HT-29 (cell line): ENCODE measurements around the gene SLC29A2. TPM values are rescaled to one million over a fixed set of nuclear protein-coding genes. Genes with fewer than 3 reads are reported as not detected.
"Not testable (repeated sequence)": the region's sequence is repeated elsewhere in the genome, so short reads cannot be mapped to it uniquely, and the experiment has no call there.

Source experiments
- DNase-seq: peaks from one replicate; pipeline ENCODE4 v3.0.0-alpha.2; 2015; ENCODE audit warnings: low spot score
- total RNA-seq: library from RNA; depleted of rRNA; stranded (reverse); fragments of >200 nt; shearing (Covaris generic); gene quantifications from 2 replicates; pipeline ENCODE4 v1.2.3, GENCODE V29; 2014

The SLC29A2 gene
- total RNA-seq, 1 experiment from 2014 or later, result 44.9 TPM

GRCh38 chr11:66334605-66335442 lies 36.7 kb downstream of the SLC29A2 start:
- no peak for DNase-seq

- DNase-seq, result no peak
Measured at GRCh38 chr11:66333896-66334604, 37.5 kb downstream of the SLC29A2 start.

GRCh38 chr11:66333220-66333877 lies 38.2 kb downstream of the SLC29A2 start:
- DNase-seq, result no peak

DNA sequence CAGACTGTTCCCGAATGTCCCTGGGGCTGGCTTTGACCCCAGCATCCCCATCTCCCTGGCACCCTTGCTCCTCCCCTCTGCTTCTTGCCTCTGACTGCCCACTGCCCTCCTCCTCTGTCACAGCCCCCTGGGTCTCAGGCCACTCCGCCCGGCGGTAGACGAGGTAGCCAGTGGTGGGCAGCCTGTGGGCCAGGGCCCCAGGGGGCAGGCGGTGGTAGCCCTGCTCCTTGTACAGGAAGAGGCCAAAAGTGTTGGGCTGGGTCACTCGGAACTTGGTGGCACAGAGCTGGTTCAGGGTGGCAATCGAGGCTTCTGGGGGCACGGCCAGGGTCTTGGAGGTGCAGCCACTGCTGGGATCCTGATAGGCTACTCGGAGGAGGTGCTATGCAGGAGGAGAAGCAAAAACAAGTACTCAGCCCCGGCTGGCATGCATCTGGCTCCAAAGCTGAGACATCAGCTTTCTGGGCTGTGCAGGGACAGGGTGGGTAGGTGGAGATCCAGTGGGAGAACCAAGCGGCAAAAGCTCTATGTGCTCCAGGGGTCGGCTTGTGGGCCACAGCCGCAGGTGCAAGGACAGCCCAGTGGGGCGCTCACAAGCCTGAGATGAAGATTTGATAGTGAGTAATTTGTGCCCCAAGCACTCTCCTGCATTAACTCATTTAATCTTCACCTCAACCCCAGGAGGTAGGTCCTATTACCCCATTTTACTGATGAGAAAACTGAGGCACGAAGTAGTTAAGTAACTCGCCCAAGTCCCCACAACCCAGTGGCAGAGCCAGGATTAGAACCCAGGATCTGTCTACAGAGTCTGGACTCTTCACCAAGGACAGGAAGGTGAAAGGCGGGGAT lies 39.0 kb downstream of the SLC29A2 start:
- no peak for DNase-seq

- DNase-seq, result no peak
Measured at GRCh38 chr11:66331542-66332370, 39.8 kb downstream of the SLC29A2 start.

GRCh38 chr11:66330931-66331330 lies 40.6 kb downstream of the SLC29A2 start:
- DNase-seq, result no peak

GRCh38 chr11:66329165-66329673 lies 42.3 kb downstream of the SLC29A2 start:
- no peak for DNase-seq

- DNase-seq, result peak; percentile 83
Measured at GRCh38 chr11:66328302-66329144, 43.0 kb downstream of the SLC29A2 start.

DNA sequence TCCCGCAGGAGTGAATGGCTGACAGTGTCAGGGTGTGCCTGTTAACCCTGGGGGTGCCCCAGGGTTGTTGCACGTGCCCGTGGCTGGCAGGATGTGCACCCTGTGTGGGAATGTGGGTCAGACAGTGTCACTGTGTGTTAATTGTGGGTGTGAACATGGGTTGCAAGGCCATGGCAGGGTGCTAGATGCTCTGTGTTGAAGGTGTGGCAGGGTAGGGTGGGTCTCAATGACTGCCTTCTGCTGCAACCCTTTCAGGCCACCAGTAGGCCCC lies 43.6 kb downstream of the SLC29A2 start:
- no peak for DNase-seq

GRCh38 chr11:66327171-66328030 lies 44.2 kb downstream of the SLC29A2 start:
- no peak for DNase-seq

DNA sequence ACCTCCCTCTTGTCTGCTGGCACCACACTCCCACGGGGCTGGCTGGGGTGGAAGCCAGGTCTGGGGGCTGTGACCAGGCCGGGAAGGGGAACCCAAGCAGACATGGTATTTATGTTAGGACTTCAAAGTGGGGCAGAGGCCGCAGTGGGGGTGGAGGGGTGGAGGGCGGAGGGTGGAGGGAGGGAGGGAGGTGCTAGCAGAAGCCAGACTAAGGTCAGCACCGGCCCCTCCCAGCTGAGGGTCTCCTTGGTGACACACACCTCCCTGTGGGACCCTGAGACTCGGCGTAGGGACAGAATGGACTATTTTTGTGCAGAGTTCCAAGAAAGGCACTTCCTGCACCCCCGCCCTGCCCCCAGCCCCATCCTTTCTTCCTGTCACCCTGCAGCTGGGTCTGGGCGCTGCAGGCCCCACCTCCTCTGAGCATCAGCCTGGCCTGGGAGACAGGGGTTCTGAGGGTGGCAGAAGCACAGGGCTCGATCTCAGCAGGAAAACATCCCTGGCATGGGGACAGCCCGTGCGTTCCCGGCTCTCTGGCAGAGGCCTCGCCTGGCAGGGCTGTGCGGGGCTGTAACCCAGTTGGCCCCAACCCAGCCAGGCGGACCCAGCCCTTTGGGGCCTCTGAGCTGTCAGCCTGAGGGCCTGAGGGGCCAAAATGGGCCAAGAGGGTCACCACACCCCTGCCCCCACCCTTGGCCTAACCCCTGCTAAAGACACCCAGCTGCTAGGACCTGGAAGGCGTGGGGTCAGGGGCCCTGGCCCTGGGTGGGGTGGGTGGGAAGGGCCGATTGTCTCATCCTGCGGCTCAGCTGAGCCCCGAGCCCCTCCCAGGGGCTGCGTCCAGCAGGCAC lies 45.1 kb downstream of the SLC29A2 start:
- no peak for DNase-seq

DNA sequence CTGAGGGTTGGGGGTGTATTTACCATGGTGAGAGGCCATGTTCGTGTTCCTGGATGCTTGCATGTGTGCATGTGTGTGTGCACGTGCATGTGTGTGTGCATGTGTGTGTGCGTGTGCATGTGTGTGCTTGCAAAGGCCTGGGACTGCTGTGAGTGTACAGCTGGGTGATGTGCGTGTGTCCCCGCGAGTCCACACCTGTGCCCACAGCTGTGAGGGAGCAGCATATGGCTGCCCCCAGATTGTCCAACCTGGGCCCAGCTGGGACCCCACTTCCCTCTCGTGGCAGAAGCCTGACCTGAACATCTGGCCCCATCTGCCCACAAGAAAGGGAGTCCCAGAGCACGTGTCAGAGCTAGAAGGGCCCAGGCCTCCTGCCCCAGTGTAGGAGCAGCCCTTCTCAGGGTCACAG lies 46.3 kb downstream of the SLC29A2 start:
- DNase-seq, result no peak

DNA sequence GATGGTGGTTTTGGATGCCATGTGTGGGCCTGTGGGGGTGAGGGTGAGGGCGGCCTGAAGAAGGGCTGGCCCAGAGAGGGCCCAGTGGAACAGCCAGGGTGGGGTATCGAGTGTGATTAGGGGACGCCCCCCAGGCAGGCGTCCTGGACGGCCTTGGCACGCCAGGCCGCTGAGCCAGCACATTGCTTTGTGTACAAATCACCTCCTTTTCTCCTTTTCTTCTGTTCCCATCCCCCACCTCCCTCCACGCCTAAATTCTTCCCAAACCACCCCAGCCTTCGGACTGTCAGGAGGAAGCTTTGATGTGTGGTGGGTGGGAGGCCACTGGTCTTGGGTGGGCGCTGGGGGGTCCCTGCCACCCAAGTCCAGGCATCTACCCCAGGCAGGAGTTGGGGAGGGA lies 46.9 kb downstream of the SLC29A2 start:
- no peak for DNase-seq

- no peak for DNase-seq
Measured at GRCh38 chr11:66323684-66324083, 47.9 kb downstream of the SLC29A2 start.

- no peak for DNase-seq
Measured at GRCh38 chr11:66322732-66323427, 48.7 kb downstream of the SLC29A2 start.

DNA sequence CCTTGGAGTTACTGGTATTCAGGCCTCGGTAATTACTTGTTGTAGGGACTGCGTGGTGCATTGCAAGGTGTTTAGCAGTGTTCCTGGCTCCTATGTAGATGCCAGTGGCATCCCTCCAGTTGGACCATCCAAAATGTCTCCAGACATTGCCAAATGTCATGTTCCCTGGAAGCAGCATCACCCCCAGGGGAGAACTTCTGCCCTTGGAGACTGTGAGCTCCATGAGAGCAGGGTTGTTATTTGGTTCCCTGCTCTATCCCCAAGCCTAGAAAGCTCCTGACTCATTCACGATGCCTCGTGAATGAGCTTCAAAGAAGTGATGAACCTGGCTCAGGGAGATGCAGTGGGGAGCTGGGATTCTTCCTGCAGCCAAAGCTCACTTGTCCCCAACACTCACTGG lies 50.0 kb downstream of the SLC29A2 start:
- DNase-seq, result no peak

DNA sequence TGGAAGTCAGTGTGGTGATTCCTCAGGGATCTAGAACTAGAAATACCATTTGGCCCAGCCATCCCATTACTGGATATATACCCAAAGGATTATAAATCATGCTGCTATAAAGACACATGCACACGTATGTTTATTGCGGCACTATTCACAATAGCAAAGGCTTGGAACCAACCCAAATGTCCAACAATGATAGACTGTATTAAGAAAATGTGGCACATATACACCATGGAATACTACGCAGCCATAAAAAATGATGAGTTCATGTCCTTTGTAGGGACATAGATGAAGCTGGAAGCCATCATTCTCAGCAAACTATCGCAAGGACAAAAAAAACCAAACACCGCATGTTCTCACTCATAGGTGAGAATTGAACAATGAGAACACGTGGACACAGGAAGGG lies 50.8 kb downstream of the SLC29A2 start:
- not testable (repeated sequence) for DNase-seq
